ENCODE results near the gene KSR2.

The KSR2 gene

GRCh38 chr12:117890137-117890536 lies 78.7 kb downstream of the KSR2 start:
- no peak overlapping the region for H2AFZ ChIP-seq
- no peak overlapping the region for H3K4me2 ChIP-seq (ENCODE audit: low read length)
- H3K36me3 ChIP-seq (ENCODE audit: control insufficient read depth, insufficient read depth, low read length): no peaks in the 10 kb centered on the region
- H3K9me3 ChIP-seq (ENCODE audit: control insufficient read depth, low read length): no peaks in the 10 kb centered on the region
- no peak overlapping the region for H3K4me3 ChIP-seq (ENCODE audit: low read depth, low read length)
- H3K27me3 ChIP-seq (ENCODE audit: control insufficient read depth, insufficient read depth, low read length): no peaks in the 10 kb centered on the region
- H3K9ac ChIP-seq: no peak overlapping the region
- no peaks in the 10 kb centered on the region for H3K4me1 ChIP-seq
- H3K27ac ChIP-seq: no peak overlapping the region
- TF ChIP-seq CTCF (IDR thresholded peaks at IDR 0.05): no peak
- H3K79me2 ChIP-seq: no peaks in the 10 kb centered on the region

- no peak for TF ChIP-seq CTCF (IDR thresholded peaks at IDR 0.05)
- H3K36me3 ChIP-seq (ENCODE audit: control insufficient read depth, insufficient read depth, low read length): no peaks in the 10 kb centered on the region
- H3K27me3 ChIP-seq (ENCODE audit: control insufficient read depth, insufficient read depth, low read length): no peaks in the 10 kb centered on the region
- no peaks in the 10 kb centered on the region for H3K4me1 ChIP-seq
- no peak overlapping the region for H3K9ac ChIP-seq
- no peaks in the 10 kb centered on the region for H3K9me3 ChIP-seq (ENCODE audit: control insufficient read depth, low read length)
- H2AFZ ChIP-seq: no peak overlapping the region
- H3K27ac ChIP-seq: no peak overlapping the region
- no peaks in the 10 kb centered on the region for H3K79me2 ChIP-seq
- H3K4me3 ChIP-seq (ENCODE audit: low read depth, low read length): no peak overlapping the region
- H3K4me2 ChIP-seq (ENCODE audit: low read length): no peak overlapping the region
These were observed 79.7 kb downstream of the KSR2 start for GRCh38 chr12:117889098-117889497.

GRCh38 chr12:117885211-117885610 lies 83.6 kb downstream of the KSR2 start:
- Histone ChIP-seq H3K4me2 (ENCODE audit: low read length) (no peak overlapping the region), H2AFZ (no peak overlapping the region), H3K79me2 (no peaks in the 10 kb centered on the region), H3K9me3 (ENCODE audit: control insufficient read depth, low read length) (no peaks in the 10 kb centered on the region), H3K36me3 (ENCODE audit: control insufficient read depth, insufficient read depth, low read length) (no peaks in the 10 kb centered on the region), H3K27me3 (ENCODE audit: control insufficient read depth, insufficient read depth, low read length) (no peaks in the 10 kb centered on the region), H3K9ac (no peak overlapping the region), H3K27ac (no peak overlapping the region), H3K4me3 (ENCODE audit: low read depth, low read length) (no peak overlapping the region), H3K4me1 (no peaks in the 10 kb centered on the region)
- no peak for TF ChIP-seq CTCF (IDR thresholded peaks at IDR 0.05)

GRCh38 chr12:117884161-117884560 lies 84.6 kb downstream of the KSR2 start:
- H3K9ac ChIP-seq: no peak overlapping the region
- H3K4me1 ChIP-seq: no peaks in the 10 kb centered on the region
- no peak overlapping the region for H3K4me3 ChIP-seq (ENCODE audit: low read depth, low read length)
- H3K79me2 ChIP-seq: no peaks in the 10 kb centered on the region
- no peak overlapping the region for H3K27ac ChIP-seq
- no peak overlapping the region for H2AFZ ChIP-seq
- no peak overlapping the region for H3K4me2 ChIP-seq (ENCODE audit: low read length)
- no peaks in the 10 kb centered on the region for H3K9me3 ChIP-seq (ENCODE audit: control insufficient read depth, low read length)
- H3K27me3 ChIP-seq (ENCODE audit: control insufficient read depth, insufficient read depth, low read length): no peaks in the 10 kb centered on the region
- no peaks in the 10 kb centered on the region for H3K36me3 ChIP-seq (ENCODE audit: control insufficient read depth, insufficient read depth, low read length)
- TF ChIP-seq CTCF (IDR thresholded peaks at IDR 0.05): no peak

- H3K4me2 ChIP-seq (ENCODE audit: low read length): no peak overlapping the region
- no peak overlapping the region for H3K27ac ChIP-seq
- no peaks in the 10 kb centered on the region for H3K36me3 ChIP-seq (ENCODE audit: control insufficient read depth, insufficient read depth, low read length)
- H3K4me3 ChIP-seq (ENCODE audit: low read depth, low read length): no peak overlapping the region
- no peak overlapping the region for H2AFZ ChIP-seq
- no peak for TF ChIP-seq CTCF (IDR thresholded peaks at IDR 0.05)
- no peaks in the 10 kb centered on the region for H3K79me2 ChIP-seq
- H3K4me1 ChIP-seq: no peaks in the 10 kb centered on the region
- H3K9me3 ChIP-seq (ENCODE audit: control insufficient read depth, low read length): no peaks in the 10 kb centered on the region
- no peaks in the 10 kb centered on the region for H3K27me3 ChIP-seq (ENCODE audit: control insufficient read depth, insufficient read depth, low read length)
- H3K9ac ChIP-seq: no peak overlapping the region
These were observed 86.1 kb downstream of the KSR2 start for GRCh38 chr12:117882603-117883184.

All from parathyroid adenoma (tissue), 2 donors.